Liver (tissue), 9 donors: ENCODE measurements around the gene ADAMTS2. TPM values are rescaled to one million over a fixed set of nuclear protein-coding genes. Genes with fewer than 3 reads are reported as not detected.

Experiments
- DNase-seq: peaks from one replicate; pipeline ENCODE4 v3.0.0-alpha.2; 2017; ENCODE audit warnings: low spot score
- H3K27ac ChIP-seq, 2 donors: one replicate each; pipeline ENCODE4 v1.7.0; 2013; ENCODE audit warnings: inconsistent platforms in 2 of 2, low read length in 2 of 2, control low read depth in 1 of 2, low read depth in 1 of 2, mild to moderate bottlenecking in 1 of 2
- H3K27me3 ChIP-seq, 4 donors: one replicate each; pipeline versions ENCODE4 v1.6.1 to v1.7.0; 2013; ENCODE audit warnings: low read length in 3 of 4, inconsistent platforms in 1 of 4, mild to moderate bottlenecking in 1 of 4, moderate library complexity in 1 of 4; ENCODE audit not compliant: control insufficient read depth in 4 of 4, insufficient read depth in 4 of 4
- H3K36me3 ChIP-seq, 4 donors: one replicate each; pipeline versions ENCODE4 v1.6.1 to v1.7.0; 2013; ENCODE audit warnings: low read length in 3 of 4, mild to moderate bottlenecking in 3 of 4, low read depth in 1 of 4, moderate library complexity in 1 of 4; ENCODE audit not compliant: control insufficient read depth in 4 of 4, insufficient read depth in 3 of 4
- H3K4me1 ChIP-seq, 4 donors: one replicate each; pipeline versions ENCODE4 v1.6.1 to v1.7.0; 2013; ENCODE audit warnings: low read length in 3 of 4, mild to moderate bottlenecking in 3 of 4, moderate library complexity in 1 of 4; ENCODE audit not compliant: control insufficient read depth in 4 of 4, insufficient read depth in 4 of 4
- H3K4me3 ChIP-seq, 3 donors: one replicate each; pipeline versions ENCODE4 v1.6.1 to v1.7.0; 2013; ENCODE audit warnings: low read length in 3 of 3, control low read depth in 1 of 3, low read depth in 1 of 3, mild to moderate bottlenecking in 1 of 3
- H3K9ac ChIP-seq, 2 donors: one replicate each; pipeline ENCODE4 v1.7.0; 2013; ENCODE audit warnings: low read length in 2 of 2, mild to moderate bottlenecking in 2 of 2, moderate library complexity in 2 of 2, control low read depth in 1 of 2, low read depth in 1 of 2
- H3K9me3 ChIP-seq, 4 donors: one replicate each; pipeline versions ENCODE4 v1.6.1 to v1.7.0; 2013; ENCODE audit warnings: low read length in 3 of 4; ENCODE audit not compliant: control insufficient read depth in 4 of 4
- CTCF ChIP-seq: fragments of 150-350 bp; IDR thresholded peaks from 2 replicates; pipeline ENCODE4 v1.5.1; 2017; ENCODE audit warnings: improper control_type of control experiment, low read depth, low read length; ENCODE audit not compliant: missing input control
- EGR1 ChIP-seq, 2 donors: IDR thresholded peaks; 2 replicates each; pipeline ENCODE4 v1.6.1; 2016 to 2018; ENCODE audit warnings: antibody characterized with exemption in 2 of 2, low read depth in 2 of 2
- FOXA1 ChIP-seq: IDR thresholded peaks from 2 replicates; pipeline ENCODE4 v1.6.1; 2016; ENCODE audit warnings: antibody characterized with exemption
- FOXA2 ChIP-seq: IDR thresholded peaks from 2 replicates; pipeline ENCODE4 v1.6.1; 2016; ENCODE audit warnings: antibody characterized with exemption
- GABPA ChIP-seq, 2 donors: IDR thresholded peaks in 1 of 2; conservative IDR thresholded peaks in 1 of 2; 2 replicates each; pipeline ENCODE4 v1.6.1; 2016; ENCODE audit warnings: antibody characterized with exemption in 2 of 2, mild to moderate bottlenecking in 1 of 2, moderate library complexity in 1 of 2
- JUND ChIP-seq, 2 donors: IDR thresholded peaks; 2 replicates each; pipeline ENCODE4 v1.6.1; 2016; ENCODE audit warnings: antibody characterized with exemption in 2 of 2
- MAX ChIP-seq: IDR thresholded peaks from 2 replicates; pipeline ENCODE4 v1.6.1; 2016; ENCODE audit warnings: antibody characterized with exemption
- RXRA ChIP-seq, 2 donors: IDR thresholded peaks; 2 replicates each; pipeline ENCODE4 v1.6.1; 2017 to 2018; ENCODE audit warnings: antibody characterized with exemption in 2 of 2, mild to moderate bottlenecking in 1 of 2
- SP1 ChIP-seq: IDR thresholded peaks from 2 replicates; pipeline ENCODE4 v1.6.1; 2018; ENCODE audit warnings: antibody characterized with exemption, mild to moderate bottlenecking
- TAF1 ChIP-seq: conservative IDR thresholded peaks from 2 replicates; pipeline ENCODE4 v1.6.1; 2016; ENCODE audit warnings: antibody characterized with exemption, mild to moderate bottlenecking
- YY1 ChIP-seq: IDR thresholded peaks from 2 replicates; pipeline ENCODE4 v1.6.1; 2016; ENCODE audit warnings: antibody characterized with exemption, mild to moderate bottlenecking
- ZBTB33 ChIP-seq: IDR thresholded peaks from 2 replicates; pipeline ENCODE4 v1.6.1; 2016; ENCODE audit warnings: antibody characterized with exemption
- WGBS: extraction: QIAGEN DNeasy Blood & Tissue Kit; methylation state at CpG from one replicate; pipeline ENCODE4 v1.1.7; 2013; 5-methylcytosine and 5-hydroxymethylcytosine counted together
- polyA plus RNA-seq, 2 donors: library from polyadenylated mRNA; stranded (reverse) in 1 of 2; unstranded in 1 of 2; fragments of 200-250 nt in 1 of 2; fragments of >200 nt in 1 of 2; fragmentation: Nextera tagmentation in 1 of 2; extraction: Ambion mirVana in 1 of 2; gene quantifications; one replicate each; pipeline versions ENCODE4 v1.2.1 to v1.2.3, GENCODE V29; 2013 to 2015
- total RNA-seq, 2 donors: library from RNA; depleted of rRNA; stranded (reverse); fragments of >200 nt; gene quantifications; one replicate each; pipeline ENCODE4 v1.2.3, GENCODE V29; 2014
- TF ChIP-seq, protein P1 (sequence below): IDR thresholded peaks from 2 replicates; pipeline ENCODE4 v1.6.1; 2016; ENCODE audit warnings: antibody characterized with exemption, mild to moderate bottlenecking
- TF ChIP-seq, protein P2 (sequence below): IDR thresholded peaks from 2 replicates; pipeline ENCODE4 v1.6.1; 2016; ENCODE audit warnings: antibody characterized with exemption
- donor health status: healthy.
- donor health status: healthy.
- donor health status: healthy.
- donor health status: healthy.
- donor health status: healthy.

The ADAMTS2 gene
- total and polyA plus RNA-seq, 4 donors = 2.7 to 24.3 (median 12.0) TPM

- DNase-seq = no peak
- WGBS = 85% methylated on average over 11 of the region's 11 CpGs
Measured at GRCh38 chr5:179184521-179185050, 160.7 kb downstream of the ADAMTS2 start.

DNA sequence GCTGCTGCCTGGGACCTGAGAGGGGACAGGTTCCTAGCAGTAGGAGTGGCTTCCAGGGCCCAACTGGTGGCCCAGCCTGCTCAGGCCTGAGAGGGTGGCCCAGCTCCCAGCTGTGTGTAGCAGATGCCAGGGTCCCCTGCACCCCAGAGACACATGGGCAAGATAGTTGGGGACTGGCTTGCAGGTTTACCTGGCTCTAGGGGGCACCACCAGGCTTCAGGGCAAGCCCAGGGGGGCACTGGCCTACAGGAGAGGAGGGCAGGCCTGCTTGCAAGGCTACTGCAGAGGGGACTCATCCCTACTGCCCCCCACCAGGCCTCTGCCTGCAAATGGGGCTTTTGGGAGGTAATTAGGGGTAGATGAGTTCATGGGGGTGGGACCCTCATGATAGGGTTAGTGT lies 161.8 kb downstream of the ADAMTS2 start:
- Histone ChIP-seq H3K27ac (no peak overlapping the region), H3K4me1 (no peaks in the 10 kb centered on the region), H3K27me3 (no peaks in the 10 kb centered on the region), H3K36me3 (no peaks in the 10 kb centered on the region), H3K4me3 (no peak overlapping the region), H3K9me3 (no peaks in the 10 kb centered on the region), H3K9ac (no peak overlapping the region)
- DNase-seq = no peak
- TF ChIP-seq MAX = no peak
- TF ChIP-seq CTCF = no peak
- TF ChIP-seq TAF1 = no peak
- TF ChIP-seq GABPA (IDR thresholded peaks at IDR 0.05 in 1 of 2, conservative IDR thresholded peaks at IDR 0.05 in 1 of 2) = no peak
- no peak for TF ChIP-seq YY1
- no peak for TF ChIP-seq SP1
- TF ChIP-seq JUND (IDR thresholded peaks at IDR 0.05) = no peak
- TF ChIP-seq FOXA2 = no peak
- TF ChIP-seq, protein P1, sequence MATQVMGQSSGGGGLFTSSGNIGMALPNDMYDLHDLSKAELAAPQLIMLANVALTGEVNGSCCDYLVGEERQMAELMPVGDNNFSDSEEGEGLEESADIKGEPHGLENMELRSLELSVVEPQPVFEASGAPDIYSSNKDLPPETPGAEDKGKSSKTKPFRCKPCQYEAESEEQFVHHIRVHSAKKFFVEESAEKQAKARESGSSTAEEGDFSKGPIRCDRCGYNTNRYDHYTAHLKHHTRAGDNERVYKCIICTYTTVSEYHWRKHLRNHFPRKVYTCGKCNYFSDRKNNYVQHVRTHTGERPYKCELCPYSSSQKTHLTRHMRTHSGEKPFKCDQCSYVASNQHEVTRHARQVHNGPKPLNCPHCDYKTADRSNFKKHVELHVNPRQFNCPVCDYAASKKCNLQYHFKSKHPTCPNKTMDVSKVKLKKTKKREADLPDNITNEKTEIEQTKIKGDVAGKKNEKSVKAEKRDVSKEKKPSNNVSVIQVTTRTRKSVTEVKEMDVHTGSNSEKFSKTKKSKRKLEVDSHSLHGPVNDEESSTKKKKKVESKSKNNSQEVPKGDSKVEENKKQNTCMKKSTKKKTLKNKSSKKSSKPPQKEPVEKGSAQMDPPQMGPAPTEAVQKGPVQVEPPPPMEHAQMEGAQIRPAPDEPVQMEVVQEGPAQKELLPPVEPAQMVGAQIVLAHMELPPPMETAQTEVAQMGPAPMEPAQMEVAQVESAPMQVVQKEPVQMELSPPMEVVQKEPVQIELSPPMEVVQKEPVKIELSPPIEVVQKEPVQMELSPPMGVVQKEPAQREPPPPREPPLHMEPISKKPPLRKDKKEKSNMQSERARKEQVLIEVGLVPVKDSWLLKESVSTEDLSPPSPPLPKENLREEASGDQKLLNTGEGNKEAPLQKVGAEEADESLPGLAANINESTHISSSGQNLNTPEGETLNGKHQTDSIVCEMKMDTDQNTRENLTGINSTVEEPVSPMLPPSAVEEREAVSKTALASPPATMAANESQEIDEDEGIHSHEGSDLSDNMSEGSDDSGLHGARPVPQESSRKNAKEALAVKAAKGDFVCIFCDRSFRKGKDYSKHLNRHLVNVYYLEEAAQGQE = no peak
- no peak for TF ChIP-seq FOXA1

More at GRCh38 chr5:179184521-179185050, 160.7 kb downstream of the ADAMTS2 start:
- no peak for TF ChIP-seq TAF1
- TF ChIP-seq, protein P2, sequence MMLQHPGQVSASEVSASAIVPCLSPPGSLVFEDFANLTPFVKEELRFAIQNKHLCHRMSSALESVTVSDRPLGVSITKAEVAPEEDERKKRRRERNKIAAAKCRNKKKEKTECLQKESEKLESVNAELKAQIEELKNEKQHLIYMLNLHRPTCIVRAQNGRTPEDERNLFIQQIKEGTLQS = no peak
- TF ChIP-seq EGR1 (IDR thresholded peaks at IDR 0.05; ENCODE audit: low read depth in 2 of 2) = no peak
- no peak for TF ChIP-seq RXRA (IDR thresholded peaks at IDR 0.05)
- TF ChIP-seq MAX = no peak
- no peak for TF ChIP-seq JUND (IDR thresholded peaks at IDR 0.05)
- TF ChIP-seq YY1 = no peak
- TF ChIP-seq, protein P1 = no peak
- no peak for TF ChIP-seq GABPA (IDR thresholded peaks at IDR 0.05 in 1 of 2, conservative IDR thresholded peaks at IDR 0.05 in 1 of 2)
- no peak for TF ChIP-seq ZBTB33
- TF ChIP-seq FOXA2 = no peak
- TF ChIP-seq FOXA1 = no peak
- no peak overlapping the region for H3K9ac ChIP-seq
- no peaks in the 10 kb centered on the region for H3K4me1 ChIP-seq
- H3K4me3 ChIP-seq = no peak overlapping the region
- H3K9me3 ChIP-seq = no peaks in the 10 kb centered on the region
- no peaks in the 10 kb centered on the region for H3K27me3 ChIP-seq
- H3K36me3 ChIP-seq = no peaks in the 10 kb centered on the region
- no peak overlapping the region for H3K27ac ChIP-seq
